HG02759 (cell line): ENCODE results near the gene MPRIP.

Source experiments
- ATAC-seq: cut with Tn5 transposase; IDR thresholded peaks from one replicate; pipeline ENCODE4 v1.9.1; 2021; ENCODE audit warnings: mild to moderate bottlenecking, moderate library complexity; ENCODE audit not compliant: unreplicated experiment

The MPRIP gene

DNA sequence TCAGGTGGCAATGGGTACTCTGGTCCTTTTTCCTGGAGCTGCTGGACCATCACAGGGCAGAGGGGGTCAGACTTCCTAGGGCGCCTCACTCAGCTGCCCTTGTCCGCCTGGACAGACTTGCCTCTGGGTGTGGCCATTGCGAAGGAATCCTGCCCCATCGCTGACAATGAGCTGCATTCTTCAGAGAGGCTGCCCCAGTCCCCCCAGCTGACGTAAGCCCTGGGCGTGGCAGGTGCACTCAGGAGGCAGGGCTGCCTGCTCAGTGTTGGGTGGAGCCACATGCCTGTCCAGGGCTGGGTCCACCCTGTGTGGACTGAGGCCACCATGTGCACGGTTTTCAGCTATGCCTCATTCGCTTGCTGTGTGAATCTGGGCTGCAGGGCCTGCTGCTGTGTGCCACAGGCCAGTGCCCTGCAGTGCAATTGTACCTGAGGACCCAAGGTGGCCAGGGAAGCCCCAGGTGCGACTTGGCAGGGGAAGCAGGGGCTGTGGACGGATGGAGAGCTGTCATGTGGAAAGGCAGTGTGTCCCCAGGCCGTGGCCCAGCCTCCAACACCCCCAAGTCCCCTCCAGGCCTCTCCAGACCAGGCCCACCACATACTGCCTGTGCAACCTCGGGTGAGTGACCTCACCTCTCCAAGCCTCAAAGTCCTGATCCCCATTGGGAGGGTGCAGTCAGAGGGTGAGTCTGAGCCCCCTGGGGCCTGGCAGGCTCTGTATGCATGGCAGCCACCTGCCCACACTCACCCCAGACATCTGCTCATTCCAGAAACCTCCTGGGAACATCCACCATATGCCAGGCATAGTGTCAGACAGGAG lies 14.0 kb upstream of the MPRIP start:
- no peak for ATAC-seq

- no peak for ATAC-seq
Observed at GRCh38 chr17:17028878-17029535, 13.2 kb upstream of the MPRIP start.

DNA sequence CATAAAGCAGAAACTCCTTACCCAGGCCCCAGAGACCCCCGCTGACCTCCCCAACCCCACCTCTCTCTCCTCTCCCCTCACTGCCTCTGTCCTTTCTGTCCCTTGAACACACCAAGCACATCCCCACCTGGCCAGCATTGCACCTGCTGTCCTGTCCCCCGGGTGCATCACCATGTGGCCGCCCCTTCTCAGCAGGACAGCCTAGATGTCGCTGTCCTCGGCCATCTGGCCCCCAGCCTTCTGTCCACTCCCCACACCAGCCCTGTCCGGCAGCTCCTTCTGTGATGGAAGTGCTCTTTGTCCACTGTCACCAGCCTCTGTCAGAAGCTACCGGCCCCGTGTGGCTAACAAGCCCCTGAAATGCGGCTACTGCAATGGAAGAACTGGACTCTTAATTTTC lies 12.3 kb upstream of the MPRIP start:
- no peak for ATAC-seq

DNA sequence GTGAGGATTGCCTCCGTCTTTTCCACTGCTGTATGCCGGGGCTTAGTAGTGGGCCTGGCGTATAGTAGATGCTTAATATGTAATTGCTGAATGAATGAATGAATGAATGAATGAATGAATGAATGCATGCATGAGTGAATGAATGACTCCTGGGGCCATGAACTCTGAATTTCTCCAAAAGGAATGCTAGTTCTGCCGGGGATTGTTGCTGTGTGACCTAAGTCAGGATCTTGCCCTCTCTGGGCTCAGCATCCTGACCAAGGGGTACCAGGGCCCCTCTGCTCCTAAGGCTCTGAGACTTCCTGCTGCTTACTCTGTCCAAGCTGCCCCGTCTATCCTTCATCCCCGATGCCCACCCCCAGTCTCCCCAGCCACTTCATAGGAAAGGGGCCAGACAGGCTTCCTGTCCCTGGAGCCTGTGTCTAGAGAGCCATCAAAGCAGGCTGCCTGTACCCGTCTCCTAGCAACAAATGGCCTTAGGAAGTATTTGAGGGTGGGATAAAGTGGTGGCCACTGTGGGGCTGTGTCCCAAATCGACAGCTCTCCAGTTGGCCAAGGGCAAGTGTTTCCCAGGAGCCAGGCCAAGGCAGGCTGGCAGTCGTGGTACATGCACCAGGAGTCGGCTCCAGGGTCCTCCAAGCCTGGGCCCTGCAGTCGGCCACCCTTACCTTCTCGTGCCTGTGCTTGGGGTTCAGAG lies 11.6 kb upstream of the MPRIP start:
- ATAC-seq = no peak

DNA sequence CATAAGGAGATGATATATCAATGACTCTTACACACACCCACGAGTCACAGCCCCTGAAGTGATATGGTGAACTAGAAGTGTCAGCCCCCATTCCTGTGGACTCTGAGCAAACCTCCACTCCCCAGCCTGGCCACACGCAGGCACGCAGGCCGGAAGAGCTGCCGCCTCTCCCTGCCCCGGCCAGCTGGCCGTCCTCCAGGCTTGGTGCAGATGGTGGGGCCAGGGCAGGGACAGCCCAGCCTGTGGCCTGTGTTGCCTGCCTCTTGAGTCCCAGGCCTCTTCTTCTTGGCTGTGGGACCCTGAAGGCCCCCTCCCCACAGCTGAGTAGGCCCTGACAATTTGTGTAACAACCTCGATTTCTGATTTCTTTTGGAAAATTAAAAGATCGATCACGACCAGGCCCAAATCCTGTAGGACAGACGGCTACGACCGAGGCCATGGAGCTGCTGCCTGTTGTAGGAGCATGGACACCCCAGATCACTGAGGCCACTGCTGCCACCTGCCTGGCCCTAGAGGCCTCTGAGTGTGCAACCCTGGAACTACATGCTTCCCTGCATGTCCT lies 10.0 kb upstream of the MPRIP start:
- no peak for ATAC-seq

DNA sequence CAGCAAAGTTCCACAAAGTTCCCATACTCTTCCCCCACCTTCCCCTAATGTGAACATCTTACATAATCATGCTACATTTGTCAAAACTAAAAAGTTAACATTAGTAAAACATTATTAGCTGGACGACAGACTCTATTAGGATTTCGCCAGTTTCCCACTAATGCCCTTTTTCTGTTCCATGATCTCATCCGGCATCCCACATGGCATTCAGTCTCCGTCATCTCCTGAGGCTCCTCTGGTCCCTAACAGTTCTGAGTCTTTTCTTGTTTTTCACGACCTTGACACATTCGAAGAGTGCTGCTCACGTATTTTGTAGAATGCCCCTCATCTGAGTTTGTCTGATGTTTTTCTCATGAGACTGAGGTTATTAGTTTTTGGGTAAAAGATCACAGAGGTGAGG lies 8.8 kb upstream of the MPRIP start:
- no peak for ATAC-seq

DNA sequence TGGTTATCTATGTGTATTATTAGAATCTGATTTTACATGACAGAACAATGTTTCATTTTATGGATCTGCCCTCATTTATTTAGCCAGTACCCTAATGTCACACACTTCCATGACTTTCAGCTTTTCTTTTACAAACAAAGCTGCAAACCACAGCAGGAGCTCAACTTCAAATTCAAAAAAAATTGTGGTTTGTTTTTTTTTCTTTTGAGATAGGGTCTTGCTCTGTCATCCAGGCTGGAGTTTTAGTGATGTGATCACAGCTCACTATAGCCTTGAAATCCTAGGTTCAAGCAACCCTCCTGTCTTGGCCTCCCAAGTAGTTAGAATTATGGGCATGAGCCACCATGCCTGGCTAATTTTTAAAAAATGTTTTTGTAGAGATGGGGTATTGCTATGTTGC lies 8.2 kb upstream of the MPRIP start:
- ATAC-seq = no peak

DNA sequence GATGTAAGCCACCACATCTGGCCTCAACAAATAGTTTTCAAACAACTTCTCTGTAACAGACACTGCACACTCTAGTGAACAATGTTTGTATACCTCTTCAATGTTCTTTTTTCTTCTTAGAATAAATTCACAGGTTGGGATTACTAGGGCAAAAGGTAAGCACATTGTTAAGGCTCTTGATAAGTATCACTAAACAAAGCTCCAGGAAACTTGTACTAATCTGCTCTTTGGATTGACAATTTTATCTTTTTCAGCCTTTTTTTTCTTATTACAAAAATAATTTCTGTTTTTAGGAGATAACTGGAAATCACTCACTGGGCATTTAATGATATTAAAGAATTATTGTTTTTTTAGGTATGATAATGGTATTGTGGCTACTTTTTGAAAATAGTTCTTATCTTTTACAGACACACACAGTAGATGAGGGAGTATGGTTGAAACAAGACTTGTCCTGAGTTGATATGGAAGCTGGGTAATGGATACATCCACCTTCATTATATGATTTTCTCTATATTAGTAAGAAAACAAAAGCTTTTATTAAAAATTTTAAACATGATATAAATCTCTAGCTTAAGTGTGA lies 7.7 kb upstream of the MPRIP start:
- no peak for ATAC-seq

- ATAC-seq = no peak
Observed at GRCh38 chr17:17035490-17035889, 6.8 kb upstream of the MPRIP start.

- no peak for ATAC-seq
Observed at GRCh38 chr17:17035920-17036523, 6.2 kb upstream of the MPRIP start.

GRCh38 chr17:17036524-17036998 lies 5.7 kb upstream of the MPRIP start:
- no peak for ATAC-seq

- no peak for ATAC-seq
Observed at GRCh38 chr17:17039911-17040310, 2.3 kb upstream of the MPRIP start.

DNA sequence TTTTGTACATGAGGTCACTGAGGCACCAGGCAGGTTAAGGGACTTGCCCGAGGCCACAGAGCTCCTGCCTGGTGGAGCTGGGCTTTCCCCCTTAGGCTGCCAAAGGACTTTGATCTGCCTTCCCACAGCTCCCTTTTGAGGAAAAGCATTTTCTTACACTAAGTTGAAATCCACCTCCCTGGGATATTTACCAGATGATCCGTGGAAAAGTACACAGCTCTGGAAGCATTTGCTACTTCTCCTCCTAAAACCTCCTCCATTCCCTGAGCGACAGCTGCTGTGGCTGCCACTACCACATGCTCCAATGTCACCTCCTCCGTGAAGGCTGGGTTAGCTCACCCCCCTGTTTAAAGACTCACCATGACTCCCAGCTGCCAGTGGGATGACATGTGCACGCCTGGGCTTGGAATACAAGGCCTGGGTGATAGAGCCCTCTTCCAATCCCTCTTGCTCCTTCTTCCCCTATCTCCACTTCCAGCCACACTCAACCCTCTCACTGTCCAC lies 1.2 kb upstream of the MPRIP start:
- ATAC-seq = no peak

DNA sequence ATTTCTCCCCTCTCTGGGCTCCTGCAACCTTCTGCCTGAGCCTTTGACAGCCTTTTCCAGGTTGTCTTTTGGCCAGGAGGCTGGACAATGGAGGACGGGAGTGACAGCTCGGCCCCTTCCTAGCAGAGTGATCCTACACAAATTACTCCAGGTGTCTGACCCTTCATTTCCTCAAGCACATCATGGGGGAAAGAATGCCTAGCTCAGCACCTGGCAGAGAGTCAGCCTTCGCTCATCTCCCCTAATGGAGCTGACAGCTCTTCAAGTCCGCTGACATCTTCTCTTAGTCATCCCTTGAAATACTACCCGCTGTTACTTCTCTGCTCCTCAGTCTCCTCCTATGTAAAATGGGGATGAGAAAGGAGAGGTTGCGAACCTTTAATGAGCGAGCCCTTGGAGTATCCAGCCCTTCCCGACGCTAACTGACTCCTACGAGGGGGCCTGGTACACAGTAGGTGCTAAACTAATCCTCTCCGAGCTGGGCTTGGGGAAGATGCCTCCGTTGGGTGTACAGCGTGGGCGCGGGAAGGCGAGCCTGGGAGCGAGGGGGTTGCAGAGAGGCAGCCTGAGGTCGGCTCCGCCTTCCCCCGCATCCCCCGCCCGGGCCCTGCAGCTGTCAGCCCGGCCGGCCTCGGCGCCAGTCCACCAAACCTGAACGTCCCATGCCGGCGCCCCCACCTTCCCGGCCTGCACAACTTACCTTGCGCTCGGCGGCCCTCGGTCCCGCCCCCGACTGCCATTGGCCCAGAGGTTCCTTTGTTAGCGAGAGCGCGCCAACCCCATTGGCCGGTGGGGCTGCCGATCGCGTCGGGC lies 480 bp upstream of the MPRIP start:
- peak; percentile 95 for ATAC-seq

GRCh38 chr17:17042851-17043460 lies 699 bp downstream of the MPRIP start:
- ATAC-seq = no peak

GRCh38 chr17:17043461-17044271 lies 1.4 kb downstream of the MPRIP start:
- no peak for ATAC-seq

- no peak for ATAC-seq
Observed at GRCh38 chr17:17044846-17045561, 2.7 kb downstream of the MPRIP start.

DNA sequence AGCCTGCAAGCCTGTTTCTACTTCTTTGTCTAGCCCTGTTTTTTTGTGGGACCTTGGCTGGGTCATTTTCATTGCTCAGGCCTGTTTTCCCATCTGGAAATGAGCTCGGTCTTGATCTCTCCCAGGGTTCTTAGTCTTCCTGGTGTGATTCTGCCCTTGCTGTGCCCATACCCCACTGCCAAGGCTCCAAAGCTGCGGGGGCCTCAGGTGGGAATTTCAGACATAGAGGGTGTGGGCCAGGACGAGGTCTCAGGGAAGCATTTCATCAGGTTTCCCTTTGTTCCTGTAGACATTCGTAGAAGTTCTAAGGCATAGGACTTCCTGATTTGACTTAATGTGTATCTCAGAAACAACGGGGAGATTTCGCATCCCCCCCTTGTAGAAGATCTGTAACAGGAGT lies 5.8 kb downstream of the MPRIP start:
- ATAC-seq = no peak
